Upper lobe of left lung (tissue), 4 donors: ENCODE data around the gene F7.
"Not testable (repeated sequence)": the region's sequence is repeated elsewhere in the genome, so short reads cannot be mapped to it uniquely, and the experiment has no call there.

ENCODE experiments used
- POLR2A ChIP-seq, 4 donors: fragments of 450-650 bp; IDR thresholded peaks; one replicate each; pipeline ENCODE4 v1.5.1; 2016 to 2017; ENCODE audit warnings: antibody characterized with exemption in 4 of 4, mild to moderate bottlenecking in 2 of 4
- TF ChIP-seq, protein P1 (sequence below), 6 experiments: fragments of 450-650 bp in 4 of 6; fragments of 200-600 bp in 2 of 6; sonication (generic) in 2 of 6; IDR thresholded peaks; one replicate each; pipeline ENCODE4 v1.5.1; 2016 to 2019; ENCODE audit warnings: antibody characterized with exemption in 6 of 6

- TF ChIP-seq, protein P1, sequence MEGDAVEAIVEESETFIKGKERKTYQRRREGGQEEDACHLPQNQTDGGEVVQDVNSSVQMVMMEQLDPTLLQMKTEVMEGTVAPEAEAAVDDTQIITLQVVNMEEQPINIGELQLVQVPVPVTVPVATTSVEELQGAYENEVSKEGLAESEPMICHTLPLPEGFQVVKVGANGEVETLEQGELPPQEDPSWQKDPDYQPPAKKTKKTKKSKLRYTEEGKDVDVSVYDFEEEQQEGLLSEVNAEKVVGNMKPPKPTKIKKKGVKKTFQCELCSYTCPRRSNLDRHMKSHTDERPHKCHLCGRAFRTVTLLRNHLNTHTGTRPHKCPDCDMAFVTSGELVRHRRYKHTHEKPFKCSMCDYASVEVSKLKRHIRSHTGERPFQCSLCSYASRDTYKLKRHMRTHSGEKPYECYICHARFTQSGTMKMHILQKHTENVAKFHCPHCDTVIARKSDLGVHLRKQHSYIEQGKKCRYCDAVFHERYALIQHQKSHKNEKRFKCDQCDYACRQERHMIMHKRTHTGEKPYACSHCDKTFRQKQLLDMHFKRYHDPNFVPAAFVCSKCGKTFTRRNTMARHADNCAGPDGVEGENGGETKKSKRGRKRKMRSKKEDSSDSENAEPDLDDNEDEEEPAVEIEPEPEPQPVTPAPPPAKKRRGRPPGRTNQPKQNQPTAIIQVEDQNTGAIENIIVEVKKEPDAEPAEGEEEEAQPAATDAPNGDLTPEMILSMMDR (IDR thresholded peaks at IDR 0.05), result not testable (repeated sequence)
- not testable (repeated sequence) for TF ChIP-seq POLR2A (IDR thresholded peaks at IDR 0.05)
Observed at GRCh38 chr13:113161975-113162374, 56.4 kb downstream of the F7 start.
